Endothelial cell of umbilical vein (primary cell): ENCODE results near the gene CACNA1F. TPM values are rescaled to one million over a fixed set of nuclear protein-coding genes. Genes with fewer than 3 reads are reported as not detected.

ENCODE experiments used
- BruUV-seq: library from RNA; stranded (reverse); fragments of 400-500 nt; replicated peaks from 2 replicates; lab custom pipeline; 2021; lab: Mats Ljungman, UMichigan
- CTCF ChIA-PET: fragments of 300-600, 350-600 bp; sonication (Branson Sonifier 250); formaldehyde crosslinking; loops from one replicate; lab custom pipeline; 2021; ENCODE audit warnings: antibody characterized with exemption, inconsistent platforms; lab: Charles Lee
- POLR2A ChIA-PET: fragments of 300-600, 350-600 bp; sonication (Branson Sonifier 250); formaldehyde crosslinking; loops from one replicate; lab custom pipeline; 2021; ENCODE audit warnings: antibody characterized with exemption, inconsistent platforms; lab: Charles Lee
- DNase-seq: peaks from one replicate; pipeline ENCODE4 v3.0.0-alpha.2; 2011; ENCODE audit warnings: low read depth, low spot score
- FAIRE-seq: peaks from 2 replicates; lab custom pipeline; 2011; peaks lifted over from hg19 to GRCh38; lab: Jason Lieb, UNC
- H2AFZ ChIP-seq: 2 replicates; pipeline ENCODE4 v1.6.0; 2012; ENCODE audit warnings: low read depth, low read length, control low read depth, inconsistent platforms
- H3K27ac ChIP-seq: 2 replicates; pipeline ENCODE4 v1.5.1; 2011; ENCODE audit warnings: low read depth, mild to moderate bottlenecking, control low read depth, low read length, moderate library complexity; ENCODE audit not compliant: insufficient read depth
- H3K27me3 ChIP-seq, 2 experiments: 2 replicates each; pipeline versions ENCODE4 v1.6.0 to v1.6.1; 2011; ENCODE audit warnings: low read length in 2 of 2, mixed read lengths in 1 of 2; ENCODE audit not compliant: control insufficient read depth in 2 of 2, insufficient read depth in 2 of 2
- H3K36me3 ChIP-seq, 2 experiments: 2 replicates in 1 of 2; 3 replicates in 1 of 2; pipeline ENCODE4 v1.5.1; 2011; ENCODE audit warnings: low read length in 2 of 2, mild to moderate bottlenecking in 1 of 2, moderate library complexity in 1 of 2; ENCODE audit not compliant: control insufficient read depth in 2 of 2, insufficient read depth in 2 of 2; ENCODE audit errors: extremely low read depth in 1 of 2
- H3K4me1 ChIP-seq: 3 replicates; pipeline ENCODE4 v1.5.1; 2011; ENCODE audit warnings: mild to moderate bottlenecking, low read length; ENCODE audit not compliant: control insufficient read depth, insufficient read depth; ENCODE audit errors: extremely low read depth
- H3K4me2 ChIP-seq: 2 replicates; pipeline ENCODE4 v1.6.1; 2011; ENCODE audit warnings: low read length, control low read depth, mixed read lengths; ENCODE audit not compliant: insufficient read depth
- H3K4me3 ChIP-seq, 3 experiments: fragments of 200-600 bp in 1 of 3; sonication (generic), shearing (Covaris generic) in 1 of 3; replicated peaks in 1 of 3; 2 replicates each; pipeline ENCODE4 v1.5.1; 2011 to 2016; ENCODE audit warnings: control low read depth in 3 of 3, low read length in 3 of 3, mild to moderate bottlenecking in 2 of 3, inconsistent platforms in 1 of 3, low read depth in 1 of 3, moderate library complexity in 1 of 3; ENCODE audit not compliant: insufficient read depth in 1 of 3
- H3K79me2 ChIP-seq: 2 replicates; pipeline ENCODE4 v1.6.0; 2012; ENCODE audit warnings: low read length, inconsistent platforms; ENCODE audit not compliant: control insufficient read depth, insufficient read depth
- H3K9ac ChIP-seq: replicated peaks from 2 replicates; pipeline ENCODE3; 2011; ENCODE audit warnings: low read length, control low read depth; ENCODE audit not compliant: insufficient read depth; ENCODE audit errors: extremely low read depth
- H3K9me1 ChIP-seq: replicated peaks from 3 replicates; pipeline ENCODE4 v1.6.0; 2011; ENCODE audit warnings: mild to moderate bottlenecking, low read length; ENCODE audit not compliant: control insufficient read depth, insufficient read depth; ENCODE audit errors: extremely low read depth
- H3K9me3 ChIP-seq: replicated peaks from 2 replicates; pipeline ENCODE4 v1.5.1; 2012; ENCODE audit warnings: low read length, inconsistent platforms; ENCODE audit not compliant: control insufficient read depth, insufficient read depth
- H4K20me1 ChIP-seq: replicated peaks from 2 replicates; pipeline ENCODE3; 2011; ENCODE audit warnings: mild to moderate bottlenecking, low read length; ENCODE audit not compliant: control insufficient read depth, insufficient read depth; ENCODE audit errors: extremely low read depth
- EZH2 ChIP-seq: IDR thresholded peaks from 2 replicates; pipeline ENCODE4 v1.6.1; 2012; ENCODE audit warnings: borderline replicate concordance, low read depth, mild to moderate bottlenecking, moderate library complexity, low read length, inconsistent platforms; ENCODE audit not compliant: severe bottlenecking
- FOS ChIP-seq: IDR thresholded peaks from 2 replicates; pipeline ENCODE4 v1.6.1; 2011; ENCODE audit warnings: mild to moderate bottlenecking, low read length, moderate library complexity, borderline replicate concordance; ENCODE audit not compliant: insufficient read depth
- GATA2 ChIP-seq: IDR thresholded peaks from 2 replicates; pipeline ENCODE4 v1.7.0; 2011; ENCODE audit warnings: low read depth, mild to moderate bottlenecking, moderate library complexity, mixed read lengths, low read length; ENCODE audit not compliant: insufficient read length, insufficient read depth
- JUN ChIP-seq: IDR thresholded peaks from 2 replicates; pipeline ENCODE4 v1.6.1; 2011; ENCODE audit warnings: borderline replicate concordance, low read depth; ENCODE audit not compliant: insufficient read length, insufficient read depth
- MYC ChIP-seq: IDR thresholded peaks from one replicate; pipeline ENCODE4 v1.6.1; 2011; ENCODE audit warnings: mild to moderate bottlenecking, low read depth, low read length
- POLR2A ChIP-seq: IDR thresholded peaks from 2 replicates; pipeline ENCODE4 v1.6.1; 2012; ENCODE audit warnings: low read depth, mild to moderate bottlenecking, control low read depth, low read length
- POLR2AphosphoS5 ChIP-seq: IDR thresholded peaks from 2 replicates; pipeline ENCODE4 v1.6.1; 2012; ENCODE audit warnings: low read depth, mild to moderate bottlenecking, control low read depth, low read length, moderate library complexity; ENCODE audit not compliant: insufficient read depth
- dilution Hi-C: fragments of 300-500 bp; cut with MboI; formaldehyde crosslinking; loops from one replicate; pipeline ENCODE4 v1.15.0; 2019; ENCODE audit warnings: low sequenced_read_pairs; ENCODE audit not compliant: extremely low pct_ligation_motif_present
- intact Hi-C: fragments of 100-400 bp; cut with micrococcal nuclease; formaldehyde crosslinking; loops from one replicate; pipeline ENCODE4 v1.10.0; 2022
- polyA plus RNA-seq, 4 experiments: library from polyadenylated mRNA; depleted of rRNA in 3 of 4; stranded (reverse) in 3 of 4; unstranded in 1 of 4; fragments of >200 nt; gene quantifications; 2 replicates each; pipeline versions ENCODE4 v1.2.1 to v1.2.3, GENCODE V29; 2011 to 2012; ENCODE audit warnings: missing spikeins in 1 of 4
- total RNA-seq: library from RNA; stranded (reverse); gene quantifications from 2 replicates; pipeline ENCODE4 v1.2.3, GENCODE V29; 2021
- TF ChIP-seq, protein P1 (sequence below): IDR thresholded peaks from 2 replicates; pipeline ENCODE4 v1.6.1; 2011; ENCODE audit not compliant: insufficient read depth, insufficient read length
- TF ChIP-seq, protein P2 (sequence below), 2 donors: IDR thresholded peaks; 1 replicate in 1 of 2; 2 replicates in 1 of 2; pipeline ENCODE4 v1.5.1; 2011; ENCODE audit warnings: low read length in 2 of 2, mild to moderate bottlenecking in 2 of 2, moderate library complexity in 2 of 2, control low read depth in 1 of 2, inconsistent platforms in 1 of 2, low read depth in 1 of 2; ENCODE audit not compliant: insufficient read depth in 1 of 2; ENCODE audit errors: extremely low read depth in 1 of 2

The CACNA1F gene
- total and polyA plus RNA-seq, 2 donors (not counting 3 experiments of a cell fraction or from before 2014, with no cell fraction given), result not detected

DNA sequence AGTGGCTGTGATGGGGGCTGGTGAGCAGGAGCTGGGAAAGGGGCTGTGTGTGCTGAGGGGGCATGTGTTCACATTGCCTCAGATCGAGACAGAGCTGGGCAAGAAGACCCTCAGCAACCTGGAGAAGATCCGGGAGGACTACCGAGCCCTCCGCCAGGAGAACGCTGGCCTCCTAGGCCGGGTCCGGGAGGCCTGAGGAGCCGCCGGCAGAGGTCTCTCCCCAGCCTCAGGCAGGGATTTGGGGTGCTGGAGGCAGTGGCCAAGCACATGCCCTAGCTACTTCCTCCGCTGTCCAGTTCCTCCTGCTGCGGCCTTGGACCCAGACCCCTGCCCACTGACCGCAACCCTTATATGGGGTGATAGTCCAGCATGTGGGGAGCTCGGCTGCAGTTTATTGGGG is 16.9 kb upstream of the CACNA1F start:
- Histone ChIP-seq H3K36me3 (peaks cover 0 to 5% of the 10 kb centered on the region in 2 experiments), H3K9me3 (no peaks in the 10 kb centered on the region), H3K9me1 (no peaks in the 10 kb centered on the region), H3K27me3 (no peaks in the 10 kb centered on the region), H3K27ac (no peak overlapping the region), H3K4me1 (no peaks in the 10 kb centered on the region), H4K20me1 (no peaks in the 10 kb centered on the region), H3K4me3 (no peak overlapping the region), H2AFZ (no peak overlapping the region), H3K79me2 (no peaks in the 10 kb centered on the region), H3K9ac (no peak overlapping the region), H3K4me2 (no peak overlapping the region)
- ChIA-PET CTCF (no interaction called here), POLR2A (no interaction called here)
- BruUV-seq, result no TSS peak
- FAIRE-seq (no peak), DNase-seq (no peak)
- dilution Hi-C loops (no loop called here), intact Hi-C loops (no loop called here)
- no peak for TF ChIP-seq MYC
- no peak for TF ChIP-seq FOS
- TF ChIP-seq, protein P1, sequence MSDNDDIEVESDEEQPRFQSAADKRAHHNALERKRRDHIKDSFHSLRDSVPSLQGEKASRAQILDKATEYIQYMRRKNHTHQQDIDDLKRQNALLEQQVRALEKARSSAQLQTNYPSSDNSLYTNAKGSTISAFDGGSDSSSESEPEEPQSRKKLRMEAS, result no peak
- no peak for TF ChIP-seq JUN
- TF ChIP-seq GATA2, result no peak
- no peak for TF ChIP-seq POLR2AphosphoS5
- no peak for TF ChIP-seq POLR2A
- no peak for TF ChIP-seq EZH2
- TF ChIP-seq, protein P2, sequence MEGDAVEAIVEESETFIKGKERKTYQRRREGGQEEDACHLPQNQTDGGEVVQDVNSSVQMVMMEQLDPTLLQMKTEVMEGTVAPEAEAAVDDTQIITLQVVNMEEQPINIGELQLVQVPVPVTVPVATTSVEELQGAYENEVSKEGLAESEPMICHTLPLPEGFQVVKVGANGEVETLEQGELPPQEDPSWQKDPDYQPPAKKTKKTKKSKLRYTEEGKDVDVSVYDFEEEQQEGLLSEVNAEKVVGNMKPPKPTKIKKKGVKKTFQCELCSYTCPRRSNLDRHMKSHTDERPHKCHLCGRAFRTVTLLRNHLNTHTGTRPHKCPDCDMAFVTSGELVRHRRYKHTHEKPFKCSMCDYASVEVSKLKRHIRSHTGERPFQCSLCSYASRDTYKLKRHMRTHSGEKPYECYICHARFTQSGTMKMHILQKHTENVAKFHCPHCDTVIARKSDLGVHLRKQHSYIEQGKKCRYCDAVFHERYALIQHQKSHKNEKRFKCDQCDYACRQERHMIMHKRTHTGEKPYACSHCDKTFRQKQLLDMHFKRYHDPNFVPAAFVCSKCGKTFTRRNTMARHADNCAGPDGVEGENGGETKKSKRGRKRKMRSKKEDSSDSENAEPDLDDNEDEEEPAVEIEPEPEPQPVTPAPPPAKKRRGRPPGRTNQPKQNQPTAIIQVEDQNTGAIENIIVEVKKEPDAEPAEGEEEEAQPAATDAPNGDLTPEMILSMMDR (IDR thresholded peaks at IDR 0.05; ENCODE audit: extremely low read depth in 1 of 2, insufficient read depth in 1 of 2, low read depth in 1 of 2, low read length in 2 of 2), result no peak
